HG03571 (cell line): ENCODE results near the gene BANP.

ENCODE experiments used
- ATAC-seq: cut with Tn5 transposase; IDR thresholded peaks from one replicate; pipeline ENCODE4 v1.9.1; 2021; ENCODE audit not compliant: unreplicated experiment

Gene BANP

GRCh38 chr16:88063211-88063773, 112.1 kb downstream of the BANP start:
- ATAC-seq, result no peak

- ATAC-seq, result no peak
These were observed 113.0 kb downstream of the BANP start for GRCh38 chr16:88064011-88064888.

GRCh38 chr16:88064889-88065746, 113.9 kb downstream of the BANP start:
- no peak for ATAC-seq

- ATAC-seq, result no peak
These were observed 114.5 kb downstream of the BANP start for GRCh38 chr16:88065747-88066142.

GRCh38 chr16:88066234-88066633, 115.0 kb downstream of the BANP start:
- ATAC-seq, result no peak

GRCh38 chr16:88066680-88067529, 115.7 kb downstream of the BANP start:
- no peak for ATAC-seq

- no peak for ATAC-seq
These were observed 116.5 kb downstream of the BANP start for GRCh38 chr16:88067530-88068411.

GRCh38 chr16:88068476-88069396, 117.5 kb downstream of the BANP start:
- ATAC-seq, result no peak

- peak; percentile 83 for ATAC-seq
These were observed 118.3 kb downstream of the BANP start for GRCh38 chr16:88069397-88070168.

GRCh38 chr16:88070341-88070740, 119.1 kb downstream of the BANP start:
- ATAC-seq, result no peak

GRCh38 chr16:88070989-88071625, 119.9 kb downstream of the BANP start:
- ATAC-seq, result no peak

- ATAC-seq, result no peak
These were observed 120.7 kb downstream of the BANP start for GRCh38 chr16:88071908-88072307.

- no peak for ATAC-seq
These were observed 121.4 kb downstream of the BANP start for GRCh38 chr16:88072571-88073001.

- ATAC-seq, result no peak
These were observed 122.0 kb downstream of the BANP start for GRCh38 chr16:88073201-88073721.

- no peak for ATAC-seq
These were observed 122.8 kb downstream of the BANP start for GRCh38 chr16:88074041-88074440.

GRCh38 chr16:88076211-88076931, 125.1 kb downstream of the BANP start:
- no peak for ATAC-seq
